Adrenal gland (tissue), 12 donors: ENCODE results near the gene KRT79. TPM values are rescaled to one million over a fixed set of nuclear protein-coding genes. Genes with fewer than 3 reads are reported as not detected.

Experiments
- DNase-seq, 7 donors: peaks; one replicate each; pipeline ENCODE4 v3.0.0-alpha.2; 2019 to 2020
- H3K27ac ChIP-seq, 5 donors: fragments of 200-600 bp; sonication (generic) in 4 of 5; 1 replicate in 3 of 5; 2 replicates in 2 of 5; pipeline versions ENCODE4 v1.5.1 to v1.8.0; 2016 to 2020; ENCODE audit warnings: mild to moderate bottlenecking in 1 of 5
- H3K27me3 ChIP-seq: fragments of 200-600 bp; 2 replicates; pipeline ENCODE4 v1.8.0; 2021
- H3K36me3 ChIP-seq, 2 donors: fragments of 200-600 bp; replicated peaks in 1 of 2; 1 replicate in 1 of 2; 2 replicates in 1 of 2; pipeline versions ENCODE4 v1.5.1 to v1.8.0; 2018 to 2022
- H3K4me1 ChIP-seq, 2 donors: fragments of 200-600 bp; replicated peaks in 1 of 2; 1 replicate in 1 of 2; 2 replicates in 1 of 2; pipeline versions ENCODE4 v1.5.1 to v1.8.0; 2018 to 2021
- H3K4me3 ChIP-seq, 4 donors: fragments of 200-600 bp; sonication (generic) in 3 of 4; one replicate each; pipeline ENCODE4 v1.5.1; 2016 to 2018
- H3K9me3 ChIP-seq, 3 donors: fragments of 200-600 bp; sonication (generic) in 1 of 3; replicated peaks in 1 of 3; 1 replicate in 2 of 3; 2 replicates in 1 of 3; pipeline versions ENCODE4 v1.5.1 to v1.8.0; 2016 to 2021
- POLR2A ChIP-seq, 2 donors: fragments of 450-650 bp; IDR thresholded peaks; one replicate each; pipeline ENCODE4 v1.6.1; 2017; ENCODE audit warnings: antibody characterized with exemption in 2 of 2, mild to moderate bottlenecking in 2 of 2, moderate library complexity in 1 of 2
- WGBS, 4 donors: extraction: QIAGEN DNeasy Blood & Tissue Kit in 2 of 4; methylation state at CpG; one replicate each; pipeline versions ENCODE4 v1.1.5 to v1.1.7; 2013 to 2017; 5-methylcytosine and 5-hydroxymethylcytosine counted together
- intact Hi-C, 2 donors: fragments of 100-400 bp; cut with DNase I; formaldehyde crosslinking; loops; one replicate each; pipeline versions ENCODE4 v1.14.1 to v1.15.0; 2022 to 2023
- polyA plus RNA-seq, 3 donors: library from polyadenylated mRNA; stranded (reverse); fragments of 200-250 nt in 2 of 3; fragments of 350-450 nt in 1 of 3; fragmentation: Illumina TruSeq in 1 of 3; extraction: RNeasy Lipid Tissue Mini Kit (QIAGEN cat#74804) in 1 of 3; gene quantifications; one replicate each; pipeline ENCODE4 v1.2.3, GENCODE V29; 2013 to 2014
- total RNA-seq, 9 donors: library from RNA; depleted of rRNA in 4 of 9; stranded (reverse); fragments of >200 nt in 4 of 9; fragments of 120-200 nt in 1 of 9; fragmentation: NEBNext Ultra II Directional in 1 of 9; extraction: Animal tissue kit (Norgen Biotek cat#: 25700) in 1 of 9; gene quantifications; one replicate each; pipeline versions ENCODE4 v1.1.0 to v1.2.4, GENCODE V29; 2013 to 2023
- TF ChIP-seq, protein P1 (sequence below), 6 experiments: fragments of 450-650 bp in 4 of 6; fragments of 200-600 bp in 2 of 6; sonication (generic) in 1 of 6; IDR thresholded peaks; 1 replicate in 5 of 6; 2 replicates in 1 of 6; pipeline versions ENCODE4 v1.5.1 to v1.8.0; 2016 to 2021; ENCODE audit warnings: antibody characterized with exemption in 6 of 6, mild to moderate bottlenecking in 2 of 6, moderate library complexity in 1 of 6
- donor health status: healthy with polysubstance abuse.
- donor health status: Bipolar disorder and iron deficiency.
- donor health status: DM: yes; HTN: yes; CAD: no.
- donor health status: DM: no; HTN: no; CAD: no.
- donor health status: DM: no; HTN: no; CAD: no.
- donor health status: DM: yes; HTN: yes; CAD: no.

Gene KRT79
- total and polyA plus RNA-seq, 12 donors = 0.24 TPM; not detected in 11

DNA sequence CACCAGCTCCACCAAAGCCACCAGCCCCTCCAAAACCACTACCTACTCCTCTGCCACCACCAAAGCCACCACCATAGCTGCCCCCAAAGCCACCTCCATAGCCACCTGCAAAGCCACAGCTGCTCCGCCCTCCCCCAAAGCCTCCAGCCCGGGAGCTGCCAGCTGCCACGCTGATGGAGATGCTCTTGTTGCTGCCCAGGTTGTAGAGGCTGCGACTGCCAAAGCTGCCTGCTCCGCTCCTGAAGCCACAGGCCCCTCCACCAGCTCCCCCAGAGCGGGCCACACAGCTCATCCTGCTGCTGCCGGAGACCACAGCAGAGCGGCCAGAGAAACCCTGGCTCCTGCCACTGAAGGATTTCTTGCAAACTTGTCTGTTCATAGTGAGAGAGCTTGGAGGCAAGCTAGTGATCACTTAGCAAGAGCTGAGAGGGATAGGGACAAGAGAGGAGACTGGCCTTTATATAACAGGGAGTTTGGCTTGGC is 57.2 kb downstream of the KRT79 start, which contains the start of gene KRT76:
Gene KRT76, minus strand, starts transcription at position 433 of the 483 bp plus-strand sequence. Its CDS starts 54 bp downstream, at position 379.
- Histone ChIP-seq H3K4me3 (no peak within 1 kb of the TSS), H3K9me3 (no peaks in the 10 kb centered on the region), H3K4me1 (no peaks in the 10 kb centered on the region), H3K36me3 (no peaks in the 10 kb centered on the region), H3K27me3 (peaks cover 16% of the 10 kb centered on the region), H3K27ac (no peak within 1 kb of the TSS)
- TF ChIP-seq, protein P1, sequence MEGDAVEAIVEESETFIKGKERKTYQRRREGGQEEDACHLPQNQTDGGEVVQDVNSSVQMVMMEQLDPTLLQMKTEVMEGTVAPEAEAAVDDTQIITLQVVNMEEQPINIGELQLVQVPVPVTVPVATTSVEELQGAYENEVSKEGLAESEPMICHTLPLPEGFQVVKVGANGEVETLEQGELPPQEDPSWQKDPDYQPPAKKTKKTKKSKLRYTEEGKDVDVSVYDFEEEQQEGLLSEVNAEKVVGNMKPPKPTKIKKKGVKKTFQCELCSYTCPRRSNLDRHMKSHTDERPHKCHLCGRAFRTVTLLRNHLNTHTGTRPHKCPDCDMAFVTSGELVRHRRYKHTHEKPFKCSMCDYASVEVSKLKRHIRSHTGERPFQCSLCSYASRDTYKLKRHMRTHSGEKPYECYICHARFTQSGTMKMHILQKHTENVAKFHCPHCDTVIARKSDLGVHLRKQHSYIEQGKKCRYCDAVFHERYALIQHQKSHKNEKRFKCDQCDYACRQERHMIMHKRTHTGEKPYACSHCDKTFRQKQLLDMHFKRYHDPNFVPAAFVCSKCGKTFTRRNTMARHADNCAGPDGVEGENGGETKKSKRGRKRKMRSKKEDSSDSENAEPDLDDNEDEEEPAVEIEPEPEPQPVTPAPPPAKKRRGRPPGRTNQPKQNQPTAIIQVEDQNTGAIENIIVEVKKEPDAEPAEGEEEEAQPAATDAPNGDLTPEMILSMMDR (IDR thresholded peaks at IDR 0.05) = no peak
- no peak for TF ChIP-seq POLR2A (IDR thresholded peaks at IDR 0.05)
- no peak for DNase-seq
- intact Hi-C loops = no loop called here
- WGBS, 4 donors = 75 to 91% (median 86%) methylated on average over 7 to 8 of the region's 8 CpGs

DNA sequence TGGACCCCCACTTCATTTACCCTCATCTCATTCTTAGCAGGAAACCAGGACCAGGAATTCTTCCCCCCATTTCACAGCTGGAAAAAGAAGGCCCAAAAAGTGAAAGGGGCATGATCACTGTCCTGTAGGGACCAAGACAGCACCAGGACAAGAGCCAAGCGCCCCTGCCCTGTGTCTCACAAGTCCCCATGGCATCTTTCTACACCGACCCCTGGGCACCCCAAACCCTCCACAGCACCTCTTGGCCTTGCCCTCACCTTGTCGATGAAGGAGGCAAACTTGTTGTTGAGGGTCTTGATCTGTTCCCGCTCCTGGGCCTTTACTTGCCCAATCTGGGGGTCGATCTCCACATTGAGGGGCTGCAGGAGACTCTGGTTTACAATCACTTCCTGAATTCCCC is 57.7 kb downstream of the KRT79 start:
- intact Hi-C loops = no loop called here
- WGBS, 4 donors = 74 to 88% (median 83%) methylated on average over 5 of the region's 5 CpGs
- H3K9me3 ChIP-seq = no peaks in the 10 kb centered on the region
- no peak overlapping the region for H3K27ac ChIP-seq
- TF ChIP-seq, protein P1 (IDR thresholded peaks at IDR 0.05) = no peak
- TF ChIP-seq POLR2A (IDR thresholded peaks at IDR 0.05) = no peak
- DNase-seq = no peak
- peaks cover 16% of the 10 kb centered on the region for H3K27me3 ChIP-seq
- H3K4me3 ChIP-seq = no peak overlapping the region
- H3K4me1 ChIP-seq = no peaks in the 10 kb centered on the region
- H3K36me3 ChIP-seq = no peaks in the 10 kb centered on the region

GRCh38 chr12:52774629-52775250 is 59.4 kb downstream of the KRT79 start:
- no peaks in the 10 kb centered on the region for H3K4me1 ChIP-seq
- peaks cover 11% of the 10 kb centered on the region for H3K27me3 ChIP-seq
- no peaks in the 10 kb centered on the region for H3K9me3 ChIP-seq
- 70 to 82% (median 78%) methylated on average over 5 to 8 of the region's 8 CpGs for WGBS, 4 donors
- TF ChIP-seq, protein P1 (IDR thresholded peaks at IDR 0.05) = no peak
- no peak for TF ChIP-seq POLR2A (IDR thresholded peaks at IDR 0.05)
- H3K36me3 ChIP-seq = no peaks in the 10 kb centered on the region
- no peak overlapping the region for H3K4me3 ChIP-seq
- no peak overlapping the region for H3K27ac ChIP-seq
- intact Hi-C loops = no loop called here
- DNase-seq = no peak

DNA sequence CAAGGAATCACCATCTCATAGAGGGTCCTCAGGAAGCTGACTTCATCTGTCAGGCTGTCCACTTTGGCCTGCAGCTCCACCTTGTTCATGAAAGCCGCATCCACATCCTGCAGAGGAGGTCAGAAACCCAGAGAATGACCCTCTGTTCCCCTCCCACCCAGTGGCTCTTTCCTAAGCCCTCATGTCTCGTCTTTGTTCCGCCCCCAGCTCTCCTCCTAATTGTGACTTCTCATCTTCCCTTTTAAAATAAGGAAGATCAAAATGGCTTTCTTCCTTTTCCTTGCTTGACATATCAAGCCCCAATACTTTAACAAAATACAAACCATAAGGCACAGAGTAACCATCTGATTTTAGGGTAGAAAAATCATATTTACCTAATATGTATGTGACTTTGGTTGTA is 61.3 kb downstream of the KRT79 start:
- intact Hi-C loops = no loop called here
- H3K36me3 ChIP-seq = no peaks in the 10 kb centered on the region
- H3K9me3 ChIP-seq = no peaks in the 10 kb centered on the region
- 63 to 70% (median 66%) methylated on average over 3 of the region's 3 CpGs for WGBS, 4 donors
- no peak for DNase-seq
- peaks cover 13% of the 10 kb centered on the region for H3K27me3 ChIP-seq
- TF ChIP-seq, protein P1 (IDR thresholded peaks at IDR 0.05) = no peak
- no peak for TF ChIP-seq POLR2A (IDR thresholded peaks at IDR 0.05)
- no peak overlapping the region for H3K4me3 ChIP-seq
- no peaks in the 10 kb centered on the region for H3K4me1 ChIP-seq
- no peak overlapping the region for H3K27ac ChIP-seq
